CD4-positive, alpha-beta T cell treated with Interleukin-2 at 100 ng/mL for 4 hours (primary cell): ENCODE results near the gene DNASE1L1.

ENCODE experiments used
- DNase-seq: peaks from one replicate; pipeline ENCODE4 v3.0.0-alpha.2; 2020; ENCODE audit warnings: low spot score

The DNASE1L1 gene

DNA sequence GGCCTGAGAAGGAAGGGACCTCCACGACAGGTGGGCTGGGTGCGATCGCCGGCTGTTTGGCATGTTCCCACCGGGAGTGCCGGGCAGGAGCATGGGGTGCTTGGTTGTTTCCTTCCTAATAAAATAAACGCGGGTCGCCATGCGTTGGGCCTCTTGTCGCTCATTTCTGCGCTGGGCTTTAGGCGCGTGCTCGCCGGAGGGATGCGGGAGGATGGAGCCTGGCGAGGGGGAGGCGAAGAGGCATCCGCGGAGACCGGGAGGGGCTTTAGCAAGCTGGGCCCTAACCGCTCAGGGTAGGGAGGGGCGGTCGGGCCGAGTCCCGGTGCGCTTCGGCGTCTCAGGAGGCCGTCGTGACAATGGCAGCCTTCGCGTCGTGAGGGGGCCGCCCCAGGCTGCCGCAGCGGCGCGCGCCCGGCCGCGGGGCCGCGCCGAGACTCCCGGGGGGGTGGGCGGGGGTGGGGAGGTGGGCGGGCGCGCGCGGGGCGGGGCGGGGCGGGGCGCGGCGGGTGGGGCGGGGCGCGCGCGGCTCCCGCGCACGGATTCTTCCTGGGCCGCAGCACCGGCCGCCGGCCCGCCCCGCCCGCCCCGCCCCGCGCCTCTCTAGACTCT, 27.4 kb upstream of the DNASE1L1 start:
- peak; percentile 53 for DNase-seq

DNA sequence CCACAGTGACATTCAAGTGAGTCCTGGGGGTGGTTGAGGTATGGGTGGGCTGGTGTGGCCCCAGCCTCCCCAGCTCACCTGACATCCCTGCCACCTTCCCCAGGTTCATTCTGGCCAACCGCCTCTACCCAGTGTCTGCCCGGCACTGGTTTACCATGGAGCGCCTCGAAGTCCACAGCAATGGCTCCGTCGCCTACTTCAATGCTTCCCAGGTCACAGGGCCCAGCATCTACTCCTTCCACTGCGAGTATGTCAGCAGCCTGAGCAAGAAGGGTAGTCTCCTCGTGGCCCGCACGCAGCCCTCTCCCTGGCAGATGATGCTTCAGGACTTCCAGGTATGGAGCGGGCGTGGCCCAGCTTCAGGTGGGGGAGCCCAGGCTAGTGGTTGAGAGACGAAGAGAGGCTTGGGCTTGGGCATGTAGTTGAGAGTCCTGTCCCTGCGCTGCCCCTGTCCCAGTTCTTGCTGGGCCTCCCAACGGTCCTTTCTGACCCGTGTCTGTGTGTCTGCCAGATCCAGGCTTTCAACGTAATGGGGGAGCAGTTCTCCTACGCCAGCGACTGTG, 26.2 kb upstream of the DNASE1L1 start:
- DNase-seq, result no peak

- no peak for DNase-seq
Observed at GRCh38 chrX:154434394-154435168, 25.5 kb upstream of the DNASE1L1 start.

DNA sequence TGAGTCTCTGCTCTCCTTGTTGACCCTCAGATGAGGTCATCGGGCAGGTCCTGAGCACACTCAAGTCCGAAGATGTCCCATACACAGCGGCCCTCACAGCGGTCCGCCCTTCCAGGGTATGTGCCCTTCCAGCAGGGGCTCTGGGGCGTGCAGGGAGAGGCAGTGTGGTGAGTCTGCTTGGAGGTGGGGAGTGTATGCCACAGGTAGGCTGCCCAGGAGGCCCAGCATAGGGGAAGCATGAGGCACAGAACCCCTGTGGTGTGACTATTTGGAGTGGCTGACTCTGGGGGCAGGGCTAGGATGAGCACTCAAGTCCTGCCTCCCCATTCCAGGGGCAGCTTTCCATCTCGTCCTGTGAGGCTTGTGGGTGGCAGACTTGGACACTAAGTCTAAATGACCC, 24.6 kb upstream of the DNASE1L1 start:
- no peak for DNase-seq

DNA sequence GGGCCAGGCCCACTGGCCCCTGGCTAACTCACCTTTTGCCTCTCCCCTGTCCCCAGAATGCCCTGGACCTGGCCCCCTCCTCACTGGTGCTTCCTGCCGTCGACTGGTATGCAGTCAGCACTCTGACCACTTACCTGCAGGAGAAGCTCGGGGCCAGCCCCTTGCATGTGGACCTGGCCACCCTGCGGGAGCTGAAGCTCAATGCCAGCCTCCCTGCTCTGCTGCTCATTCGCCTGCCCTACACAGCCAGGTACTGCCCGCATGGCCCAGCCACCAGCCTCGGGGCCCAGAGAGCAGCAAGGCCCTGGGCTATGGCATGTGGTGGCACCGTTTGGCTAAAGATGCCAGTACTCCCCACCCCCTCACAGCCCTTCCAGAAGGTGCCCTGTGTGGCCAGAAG, 23.2 kb upstream of the DNASE1L1 start:
- DNase-seq, result no peak

DNA sequence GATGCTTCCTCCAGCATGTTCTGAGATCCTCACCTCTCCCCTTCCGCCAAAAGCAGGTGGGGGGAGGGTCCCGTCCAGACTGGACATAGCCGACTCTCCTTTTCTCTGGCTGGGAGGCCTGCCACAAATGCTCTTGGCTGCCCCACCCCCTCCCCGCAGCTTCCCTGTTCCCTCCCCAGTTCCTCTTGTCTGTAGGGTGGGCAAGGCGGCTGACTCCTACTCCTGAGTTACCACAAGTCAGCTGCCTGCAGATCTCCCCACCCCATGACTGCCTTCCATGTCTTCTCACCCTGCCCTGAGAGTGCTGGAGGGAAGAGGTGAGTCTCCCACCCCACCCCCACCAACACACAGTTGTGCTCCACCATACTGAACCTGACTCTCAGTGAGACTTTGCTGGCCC, 22.3 kb upstream of the DNASE1L1 start:
- no peak for DNase-seq

DNA sequence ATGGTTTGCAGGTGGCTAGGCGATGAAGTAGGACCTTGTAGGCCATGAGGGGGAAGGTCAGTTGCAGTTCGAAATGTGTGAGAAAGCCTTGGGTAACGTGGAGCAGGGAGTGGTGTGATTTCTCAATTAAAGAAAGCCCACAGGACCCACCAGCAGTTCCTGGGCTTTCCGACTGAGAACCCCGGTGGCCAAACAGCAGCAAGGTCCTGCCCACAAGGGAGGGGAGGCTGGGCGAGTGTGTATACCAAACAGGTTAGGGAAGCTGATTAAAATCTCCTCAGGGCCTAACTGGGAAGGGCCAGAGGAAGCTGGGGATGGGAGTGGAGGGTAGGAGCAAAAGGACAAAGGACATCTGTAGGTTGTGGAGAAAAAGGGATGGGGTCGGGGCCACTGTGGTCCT, 21.9 kb upstream of the DNASE1L1 start:
- DNase-seq, result no peak

GRCh38 chrX:154430479-154430878, 21.4 kb upstream of the DNASE1L1 start:
- DNase-seq, result no peak

GRCh38 chrX:154429711-154430110, 20.7 kb upstream of the DNASE1L1 start:
- DNase-seq, result no peak

- DNase-seq, result peak; percentile 90
Observed at GRCh38 chrX:154428176-154429171, 19.4 kb upstream of the DNASE1L1 start, which contains the start of gene ATP6AP1. Gene ATP6AP1, plus strand, starts transcription at chrX:154428677. Its CDS starts 16 bp downstream, at chrX:154428693.

DNA sequence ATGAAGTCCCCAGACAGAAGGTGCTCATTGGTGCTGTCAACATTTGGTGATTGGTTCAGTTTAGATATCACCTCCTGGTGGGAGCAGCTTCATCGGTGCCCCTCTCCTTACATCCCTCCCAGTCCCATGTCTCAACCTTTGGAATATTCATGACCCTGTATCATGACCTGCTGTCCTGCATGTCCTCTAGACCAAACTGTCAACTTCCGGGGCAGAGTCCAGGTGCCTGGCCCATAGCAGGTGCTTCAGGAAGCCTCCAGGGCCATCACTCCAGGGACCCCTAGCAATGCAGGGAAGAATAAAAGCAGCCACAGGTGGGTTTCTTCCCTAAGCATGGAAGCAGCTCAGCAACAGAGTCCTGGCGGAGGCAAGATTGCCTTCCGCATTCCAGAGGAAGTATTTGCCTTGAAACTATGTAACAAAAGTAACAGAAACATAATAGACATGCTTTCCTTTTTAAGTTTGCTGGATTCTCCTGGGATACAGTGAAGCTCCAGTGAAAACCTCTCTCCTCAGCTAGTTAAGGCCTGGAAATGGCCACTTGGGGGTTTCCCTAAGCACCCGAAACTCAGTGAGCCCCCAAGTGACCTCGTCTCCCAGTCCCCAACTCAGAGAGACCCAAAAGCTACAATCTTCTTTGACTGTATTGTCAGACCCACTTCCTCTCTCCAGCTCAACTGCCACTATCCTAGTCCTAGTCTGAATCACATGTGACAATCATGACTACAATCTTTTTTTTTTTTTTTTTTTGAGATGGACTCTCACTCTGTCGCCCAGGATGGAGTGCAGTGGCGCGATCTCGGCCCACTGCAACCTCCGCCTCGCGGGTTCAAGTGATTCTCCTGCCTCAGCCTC, 18.1 kb upstream of the DNASE1L1 start:
- DNase-seq, result no peak

DNA sequence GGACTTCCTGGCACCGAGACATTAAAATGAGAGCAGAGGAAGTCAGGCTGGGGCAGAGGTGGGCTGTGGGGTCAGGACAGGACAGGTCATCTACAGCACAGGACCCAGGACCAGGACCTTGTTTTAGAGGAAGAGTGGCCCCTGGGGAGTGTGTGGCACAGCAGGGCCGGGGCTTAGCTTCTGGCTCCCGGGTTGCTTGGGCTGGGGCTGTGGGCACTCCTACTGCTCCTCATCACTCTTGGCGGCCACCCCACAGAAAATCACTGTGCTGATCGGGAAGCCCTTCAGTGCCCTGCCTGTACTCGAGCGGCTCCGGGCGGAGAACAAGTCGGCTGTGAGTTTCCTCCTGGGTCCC, 11.3 kb upstream of the DNASE1L1 start:
- no peak for DNase-seq

- DNase-seq, result no peak
Observed at GRCh38 chrX:154419688-154420401, 10.8 kb upstream of the DNASE1L1 start.

- DNase-seq, result no peak
Observed at GRCh38 chrX:154419189-154419588, 10.1 kb upstream of the DNASE1L1 start.

DNA sequence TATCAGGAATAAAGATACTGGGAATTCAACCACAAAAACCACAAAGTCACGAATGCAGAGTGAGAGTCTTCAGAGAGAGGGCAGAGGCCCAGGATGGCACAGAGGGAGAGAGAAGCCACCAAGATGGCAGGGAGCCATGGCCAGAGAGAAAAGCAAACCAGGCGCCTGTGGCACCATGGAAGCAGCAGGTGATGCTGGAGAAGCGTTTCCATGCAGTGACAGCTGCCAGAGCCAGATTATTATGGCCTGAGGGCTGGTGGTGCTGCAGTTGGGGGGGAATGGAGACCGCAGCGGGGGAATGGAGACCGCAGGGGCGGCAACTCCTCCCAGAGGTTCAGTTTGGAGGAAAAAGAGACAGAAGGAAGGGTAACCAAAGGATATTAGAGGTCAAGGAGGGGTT, 8.1 kb upstream of the DNASE1L1 start:
- no peak for DNase-seq

DNA sequence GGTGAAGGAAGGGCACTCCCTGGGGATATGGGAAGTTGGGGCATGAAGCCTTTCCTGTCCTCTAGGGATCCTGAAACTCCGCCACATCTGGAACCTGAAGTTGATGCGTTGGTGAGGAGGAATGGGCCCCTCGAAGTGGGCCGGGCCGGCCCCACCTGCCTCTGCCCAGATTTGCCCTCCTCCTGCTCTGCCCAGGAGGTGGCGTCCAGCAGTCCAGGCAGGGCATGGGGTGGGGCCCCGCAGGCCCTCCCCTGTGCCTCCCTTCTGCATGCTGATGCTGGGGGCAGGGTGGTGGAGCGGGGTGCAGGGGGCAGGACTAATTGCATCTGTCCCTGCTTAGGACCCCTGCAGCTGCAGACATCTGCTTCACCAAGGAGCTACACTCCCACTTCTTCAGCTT, 4.1 kb upstream of the DNASE1L1 start:
- DNase-seq, result no peak

DNA sequence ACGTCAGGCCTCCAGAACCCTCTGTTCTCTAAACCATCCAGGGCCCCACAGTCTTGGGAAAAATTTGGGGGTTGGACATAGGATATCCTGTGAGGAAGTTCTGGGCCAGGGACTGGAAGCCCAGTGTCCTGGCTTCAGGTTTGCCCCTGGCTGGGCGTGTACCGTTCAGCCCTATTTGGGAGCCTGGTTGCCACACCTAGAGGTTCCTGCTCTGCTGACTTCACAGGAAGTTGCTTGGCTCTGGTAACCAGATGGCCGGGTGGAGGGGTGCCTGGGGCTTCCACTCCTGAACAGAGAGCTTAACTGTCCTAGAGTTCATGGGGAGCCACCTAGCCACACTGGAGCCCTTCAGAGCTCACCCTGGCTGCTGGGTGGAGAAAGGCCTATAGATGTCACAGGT, 3.4 kb upstream of the DNASE1L1 start:
- peak; percentile 46 for DNase-seq

- peak; percentile 57 for DNase-seq
Observed at GRCh38 chrX:154411981-154412340, 2.9 kb upstream of the DNASE1L1 start.

- no peak for DNase-seq
Observed at GRCh38 chrX:154408659-154409221, 314 bp downstream of the DNASE1L1 start.

- no peak for DNase-seq
Observed at GRCh38 chrX:154404625-154405192, 4.3 kb downstream of the DNASE1L1 start.
